Neural progenitor cell (in vitro differentiated cells): ENCODE data around the gene UQCRH.
"Not testable (repeated sequence)": the region's sequence is repeated elsewhere in the genome, so short reads cannot be mapped to it uniquely, and the experiment has no call there.

Experiments
- EZH2 ChIP-seq: fragments of 200-600 bp; sonication (generic); IDR thresholded peaks from 2 replicates; pipeline ENCODE4 v1.6.1; 2017; ENCODE audit warnings: antibody characterized with exemption, mild to moderate bottlenecking, moderate library complexity
- TF ChIP-seq, protein P1 (sequence below): fragments of 200-600 bp; sonication (generic); IDR thresholded peaks from 2 replicates; pipeline ENCODE4 v1.5.1; 2017; ENCODE audit warnings: antibody characterized with exemption, mild to moderate bottlenecking

DNA sequence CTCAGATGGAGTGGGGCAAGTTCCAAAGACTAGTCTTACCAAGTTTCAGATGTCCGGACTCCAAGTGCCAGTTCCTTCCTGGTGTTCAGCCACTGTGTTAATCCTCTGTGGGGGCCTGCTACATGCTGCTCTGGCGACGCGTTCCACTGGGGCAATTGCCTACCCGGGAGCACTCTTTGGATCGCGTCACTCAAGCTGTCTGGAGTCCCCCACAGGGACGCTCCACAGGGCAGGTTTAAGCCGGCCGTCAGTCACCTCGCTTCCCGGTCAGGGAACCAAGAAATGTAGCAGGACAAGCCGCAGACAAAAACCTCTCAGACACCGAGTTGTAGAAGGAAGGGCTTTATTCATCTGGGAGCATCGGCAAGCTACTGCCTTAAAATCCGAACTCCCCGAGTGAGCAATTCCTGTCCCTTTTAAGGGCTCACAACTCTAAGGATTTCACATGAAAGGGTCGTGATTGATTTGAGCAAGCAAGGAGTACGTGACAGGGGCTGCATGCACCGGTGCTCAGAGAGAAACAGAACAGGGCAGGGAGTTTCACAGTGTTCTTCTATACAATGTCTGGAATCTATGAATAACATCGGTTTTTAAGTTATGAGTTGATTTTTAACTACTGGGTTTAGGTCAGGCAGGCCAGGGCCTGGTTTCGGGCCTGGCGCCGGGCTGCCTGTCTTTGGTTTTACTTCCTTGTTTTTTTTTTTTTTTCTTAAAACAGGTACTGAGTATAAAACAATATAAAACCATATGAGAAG lies 28.5 kb downstream of the UQCRH start:
- TF ChIP-seq, protein P1, sequence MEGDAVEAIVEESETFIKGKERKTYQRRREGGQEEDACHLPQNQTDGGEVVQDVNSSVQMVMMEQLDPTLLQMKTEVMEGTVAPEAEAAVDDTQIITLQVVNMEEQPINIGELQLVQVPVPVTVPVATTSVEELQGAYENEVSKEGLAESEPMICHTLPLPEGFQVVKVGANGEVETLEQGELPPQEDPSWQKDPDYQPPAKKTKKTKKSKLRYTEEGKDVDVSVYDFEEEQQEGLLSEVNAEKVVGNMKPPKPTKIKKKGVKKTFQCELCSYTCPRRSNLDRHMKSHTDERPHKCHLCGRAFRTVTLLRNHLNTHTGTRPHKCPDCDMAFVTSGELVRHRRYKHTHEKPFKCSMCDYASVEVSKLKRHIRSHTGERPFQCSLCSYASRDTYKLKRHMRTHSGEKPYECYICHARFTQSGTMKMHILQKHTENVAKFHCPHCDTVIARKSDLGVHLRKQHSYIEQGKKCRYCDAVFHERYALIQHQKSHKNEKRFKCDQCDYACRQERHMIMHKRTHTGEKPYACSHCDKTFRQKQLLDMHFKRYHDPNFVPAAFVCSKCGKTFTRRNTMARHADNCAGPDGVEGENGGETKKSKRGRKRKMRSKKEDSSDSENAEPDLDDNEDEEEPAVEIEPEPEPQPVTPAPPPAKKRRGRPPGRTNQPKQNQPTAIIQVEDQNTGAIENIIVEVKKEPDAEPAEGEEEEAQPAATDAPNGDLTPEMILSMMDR = not testable (repeated sequence)
- TF ChIP-seq EZH2 = not testable (repeated sequence)
